OCI-LY1 (cell line): ENCODE data around the gene SGCD.

ENCODE experiments used
- CTCF ChIP-seq: fragments of 200-600 bp; sonication (generic), shearing (Covaris generic); IDR thresholded peaks from 2 replicates; pipeline ENCODE4 v1.5.1; 2017; ENCODE audit warnings: mild to moderate bottlenecking, antibody characterized with exemption, low read length, moderate library complexity, mixed read lengths
- EZH2 ChIP-seq: fragments of 200-600 bp; sonication (generic), shearing (Covaris generic); IDR thresholded peaks from 2 replicates; pipeline ENCODE4 v1.8.0; 2017; ENCODE audit warnings: borderline replicate concordance, mixed run types, mild to moderate bottlenecking, antibody characterized with exemption, low read length, moderate library complexity, mixed read lengths

GRCh38 chr5:156331181-156331580 is 4.2 kb downstream of the SGCD start:
- TF ChIP-seq CTCF (no peak), EZH2 (no peak)
